MM.1S (cell line): Measurements from ENCODE around the gene STAG1.
A peak's percentile ranks its signal among the peaks of the same experiment; 100 is the strongest.
"Not testable (repeated sequence)": the region's sequence is repeated elsewhere in the genome, so short reads cannot be mapped to it uniquely, and the experiment has no call there.

ENCODE experiments used
- DNase-seq: peaks from one replicate; pipeline ENCODE4 v3.0.0-alpha.2; 2015
- H2AFZ ChIP-seq: fragments of 300-600 bp; sonication (generic); 2 replicates; pipeline ENCODE4 v1.6.0; 2016; ENCODE audit warnings: antibody characterized with exemption, low read length
- H3F3A ChIP-seq: fragments of 300-600 bp; sonication (generic); 2 replicates; pipeline ENCODE4 v1.6.1; 2016; ENCODE audit warnings: mild to moderate bottlenecking, antibody characterized with exemption, low read length, moderate library complexity, mixed read lengths; ENCODE audit not compliant: insufficient read depth
- H3K27ac ChIP-seq: fragments of 300-600 bp; sonication (generic); 2 replicates; pipeline ENCODE4 v1.5.1; 2016; ENCODE audit warnings: mild to moderate bottlenecking, low read length
- H3K27me3 ChIP-seq: fragments of 300-600 bp; sonication (generic); replicated peaks from 2 replicates; pipeline ENCODE4 v1.6.0; 2016; ENCODE audit warnings: low read length; ENCODE audit not compliant: insufficient read depth
- H3K36me3 ChIP-seq: fragments of 300-600 bp; sonication (generic); replicated peaks from 2 replicates; pipeline ENCODE4 v1.6.1; 2016; ENCODE audit warnings: mild to moderate bottlenecking, low read length, mixed read lengths; ENCODE audit not compliant: insufficient read depth
- H3K4me1 ChIP-seq: fragments of 300-600 bp; sonication (generic); 2 replicates; pipeline ENCODE4 v1.6.1; 2016; ENCODE audit warnings: low read length, mixed read lengths
- H3K4me2 ChIP-seq: fragments of 300-600 bp; sonication (generic); 2 replicates; pipeline ENCODE4 v1.6.0; 2016; ENCODE audit warnings: low read depth, low read length
- H3K4me3 ChIP-seq: fragments of 300-600 bp; sonication (generic); 2 replicates; pipeline ENCODE4 v1.5.1; 2016; ENCODE audit warnings: low read length, mixed read lengths
- H3K79me2 ChIP-seq: fragments of 300-600 bp; sonication (generic); 2 replicates; pipeline ENCODE4 v1.6.1; 2016; ENCODE audit warnings: mixed run types, low read length, mixed read lengths
- H3K9ac ChIP-seq: fragments of 300-600 bp; sonication (generic); 2 replicates; pipeline ENCODE4 v1.6.1; 2016; ENCODE audit warnings: low read length, mixed read lengths
- H3K9me2 ChIP-seq: fragments of 300-600 bp; sonication (generic); replicated peaks from 2 replicates; pipeline ENCODE4 v1.6.1; 2016; ENCODE audit warnings: mild to moderate bottlenecking, low read length, mixed read lengths; ENCODE audit not compliant: insufficient read depth
- H3K9me3 ChIP-seq: fragments of 300-600 bp; sonication (generic); replicated peaks from 2 replicates; pipeline ENCODE4 v1.6.1; 2016; ENCODE audit warnings: mild to moderate bottlenecking, low read length, mixed read lengths; ENCODE audit not compliant: insufficient read depth
- H4K20me1 ChIP-seq: fragments of 300-600 bp; sonication (generic); 2 replicates; pipeline ENCODE4 v1.6.1; 2016; ENCODE audit warnings: mild to moderate bottlenecking, low read length, moderate library complexity, mixed read lengths; ENCODE audit not compliant: insufficient read depth
- EZH2 ChIP-seq: fragments of 300-600 bp; sonication (generic); optimal IDR thresholded peaks from 2 replicates; pipeline ENCODE3; 2017; ENCODE audit warnings: low read depth, mild to moderate bottlenecking, antibody characterized with exemption, low read length, mixed read lengths
- EZH2phosphoT487 ChIP-seq: fragments of 300-600 bp; sonication (generic); IDR thresholded peaks from 2 replicates; pipeline ENCODE4 v1.6.1; 2018; ENCODE audit warnings: antibody characterized with exemption, low read length
- TF ChIP-seq, protein P1 (sequence below): fragments of 300-600 bp; sonication (generic); IDR thresholded peaks from 2 replicates; pipeline ENCODE4 v1.5.1; 2016; ENCODE audit warnings: antibody characterized with exemption, low read length, mixed read lengths

The STAG1 gene

DNA sequence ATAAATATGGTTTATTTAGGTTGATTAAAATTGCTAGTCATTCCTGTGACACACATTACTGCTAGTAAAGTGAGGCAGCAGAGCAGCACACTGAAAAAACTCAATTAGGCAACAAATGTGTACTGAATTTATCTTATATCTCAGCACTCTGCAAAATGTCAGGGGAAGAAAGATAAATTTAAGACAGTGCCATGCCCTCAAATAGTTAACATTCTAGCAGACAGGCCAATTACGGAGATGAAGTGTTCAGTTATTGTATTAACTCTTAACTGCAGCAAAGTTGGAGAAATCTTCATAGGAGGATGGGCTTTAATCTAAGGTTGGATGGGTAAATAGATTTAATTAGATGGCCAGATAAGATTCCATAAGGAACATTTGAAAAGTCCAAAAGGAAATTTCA is 374.2 kb downstream of the STAG1 start:
- Histone ChIP-seq H2AFZ (no peak overlapping the region), H3K9me2 (no peaks in the 10 kb centered on the region), H3K79me2 (no peaks in the 10 kb centered on the region), H3K9ac (no peak overlapping the region), H3F3A (no peaks in the 10 kb centered on the region), H3K27ac (no peak overlapping the region), H3K27me3 (no peaks in the 10 kb centered on the region), H3K9me3 (no peaks in the 10 kb centered on the region), H3K4me1 (no peaks in the 10 kb centered on the region), H4K20me1 (no peaks in the 10 kb centered on the region), H3K4me3 (no peak overlapping the region), H3K36me3 (no peaks in the 10 kb centered on the region; the same call in 1 of the 2 replicates), H3K4me2 (no peak overlapping the region)
- TF ChIP-seq, protein P1, sequence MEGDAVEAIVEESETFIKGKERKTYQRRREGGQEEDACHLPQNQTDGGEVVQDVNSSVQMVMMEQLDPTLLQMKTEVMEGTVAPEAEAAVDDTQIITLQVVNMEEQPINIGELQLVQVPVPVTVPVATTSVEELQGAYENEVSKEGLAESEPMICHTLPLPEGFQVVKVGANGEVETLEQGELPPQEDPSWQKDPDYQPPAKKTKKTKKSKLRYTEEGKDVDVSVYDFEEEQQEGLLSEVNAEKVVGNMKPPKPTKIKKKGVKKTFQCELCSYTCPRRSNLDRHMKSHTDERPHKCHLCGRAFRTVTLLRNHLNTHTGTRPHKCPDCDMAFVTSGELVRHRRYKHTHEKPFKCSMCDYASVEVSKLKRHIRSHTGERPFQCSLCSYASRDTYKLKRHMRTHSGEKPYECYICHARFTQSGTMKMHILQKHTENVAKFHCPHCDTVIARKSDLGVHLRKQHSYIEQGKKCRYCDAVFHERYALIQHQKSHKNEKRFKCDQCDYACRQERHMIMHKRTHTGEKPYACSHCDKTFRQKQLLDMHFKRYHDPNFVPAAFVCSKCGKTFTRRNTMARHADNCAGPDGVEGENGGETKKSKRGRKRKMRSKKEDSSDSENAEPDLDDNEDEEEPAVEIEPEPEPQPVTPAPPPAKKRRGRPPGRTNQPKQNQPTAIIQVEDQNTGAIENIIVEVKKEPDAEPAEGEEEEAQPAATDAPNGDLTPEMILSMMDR: no peak
- no peak for TF ChIP-seq EZH2
- TF ChIP-seq EZH2phosphoT487: no peak
- no peak for DNase-seq

DNA sequence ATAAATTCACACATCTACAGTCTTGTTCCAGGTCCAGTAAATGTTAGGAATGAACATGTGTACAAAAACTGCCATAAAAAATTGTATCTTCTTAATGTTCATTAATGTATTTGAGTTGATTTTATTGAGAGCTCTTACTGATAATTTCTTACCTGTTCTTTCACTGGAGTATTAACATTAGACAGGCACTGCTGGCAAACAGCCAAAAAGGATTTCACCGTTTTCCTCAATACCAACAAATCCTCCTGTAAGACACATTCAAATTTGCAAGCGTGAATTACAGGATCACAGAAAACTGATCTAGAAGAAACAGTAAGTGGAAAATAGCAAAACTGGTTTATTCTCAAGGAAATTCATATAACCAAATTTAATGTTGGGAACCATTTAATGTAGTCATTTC is 374.7 kb downstream of the STAG1 start:
- Histone ChIP-seq H3K79me2 (no peaks in the 10 kb centered on the region), H3F3A (no peaks in the 10 kb centered on the region), H3K4me1 (no peaks in the 10 kb centered on the region), H3K9ac (no peak overlapping the region), H3K4me2 (no peak overlapping the region), H3K27me3 (no peaks in the 10 kb centered on the region), H3K36me3 (no peaks in the 10 kb centered on the region; the same call in 1 of the 2 replicates), H3K4me3 (no peak overlapping the region), H4K20me1 (no peaks in the 10 kb centered on the region), H2AFZ (no peak overlapping the region), H3K27ac (no peak overlapping the region), H3K9me3 (no peaks in the 10 kb centered on the region), H3K9me2 (no peaks in the 10 kb centered on the region)
- no peak for DNase-seq
- no peak for TF ChIP-seq EZH2

DNA sequence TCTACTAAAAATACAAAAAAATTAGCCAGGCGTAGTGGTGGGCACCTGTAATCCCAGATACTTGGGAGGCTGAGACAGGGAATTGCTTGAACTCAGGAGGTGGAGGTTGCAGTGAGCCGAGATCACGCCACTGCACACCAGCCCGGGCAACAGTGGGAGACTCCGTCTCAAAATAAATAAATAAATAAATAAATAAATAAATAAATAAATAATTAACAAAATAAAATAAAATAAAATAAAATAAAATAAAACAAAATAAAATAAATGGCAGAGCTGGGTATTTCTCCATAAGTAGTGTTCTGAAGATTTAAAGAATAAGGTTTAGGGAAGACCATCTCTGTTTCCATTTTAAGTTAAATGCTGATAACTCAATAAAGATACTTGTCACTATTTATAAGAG is 376.4 kb downstream of the STAG1 start:
- not testable (repeated sequence) for H2AFZ ChIP-seq

DNA sequence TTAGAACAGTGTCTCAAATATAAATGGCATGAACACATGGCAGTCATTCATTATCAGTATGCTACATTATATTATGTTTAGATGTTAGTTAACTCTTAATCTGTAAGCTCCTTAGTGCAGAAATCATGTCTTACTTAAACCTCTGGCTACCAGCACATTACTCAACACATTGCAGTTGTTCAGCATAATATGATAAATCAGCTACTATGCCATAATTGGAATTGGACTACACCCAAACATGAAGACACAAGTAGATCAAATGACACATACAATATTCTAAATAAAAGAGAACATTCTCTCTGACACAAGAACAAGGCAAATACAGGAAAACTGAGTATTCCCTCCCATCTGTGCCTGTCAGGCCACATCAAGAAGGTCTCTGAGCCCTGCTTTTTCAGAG is 385.9 kb downstream of the STAG1 start:
- TF ChIP-seq EZH2phosphoT487 (no peak), EZH2 (no peak)
- TF ChIP-seq, protein P1: no peak
- H3K4me2 ChIP-seq: peak overlapping the region; percentile 44
- no peak overlapping the region for H3K4me3 ChIP-seq
- H3K36me3 ChIP-seq: 0 out of 2 replicates have a peak, but pooled peaks cover 3% of the 10 kb centered on the region
- H3K27me3 ChIP-seq: no peaks in the 10 kb centered on the region
- H3K9me2 ChIP-seq: no peaks in the 10 kb centered on the region
- H2AFZ ChIP-seq: no peak overlapping the region
- H3K9me3 ChIP-seq: no peaks in the 10 kb centered on the region
- no peak for DNase-seq
- H4K20me1 ChIP-seq: no peaks in the 10 kb centered on the region
- peak overlapping the region; percentile 36; the same call in 1 of the 2 replicates for H3K27ac ChIP-seq
- H3F3A ChIP-seq: peaks cover 15% of the 10 kb centered on the region
- H3K4me1 ChIP-seq: peaks cover 31% of the 10 kb centered on the region
- no peaks in the 10 kb centered on the region for H3K79me2 ChIP-seq
- H3K9ac ChIP-seq: no peak overlapping the region

More for the DNA sequence above, 376.4 kb downstream of the STAG1 start:
- not testable (repeated sequence) for DNase-seq, H3K4me3 ChIP-seq, H3K4me1 ChIP-seq, H3K9me3 ChIP-seq, H3K9me2 ChIP-seq, H3K79me2 ChIP-seq, H3K4me2 ChIP-seq, H3K36me3 ChIP-seq, H4K20me1 ChIP-seq, H3F3A ChIP-seq, H3K27me3 ChIP-seq, H3K9ac ChIP-seq, H3K27ac ChIP-seq
